ENCODE data around the gene TBC1D5. TPM values are rescaled to one million over a fixed set of nuclear protein-coding genes. Genes with fewer than 3 reads are reported as not detected.

Gene TBC1D5
- total RNA-seq, 4 donors from 2014 or later, result 29.2 to 114 (median 53.4) TPM

DNA sequence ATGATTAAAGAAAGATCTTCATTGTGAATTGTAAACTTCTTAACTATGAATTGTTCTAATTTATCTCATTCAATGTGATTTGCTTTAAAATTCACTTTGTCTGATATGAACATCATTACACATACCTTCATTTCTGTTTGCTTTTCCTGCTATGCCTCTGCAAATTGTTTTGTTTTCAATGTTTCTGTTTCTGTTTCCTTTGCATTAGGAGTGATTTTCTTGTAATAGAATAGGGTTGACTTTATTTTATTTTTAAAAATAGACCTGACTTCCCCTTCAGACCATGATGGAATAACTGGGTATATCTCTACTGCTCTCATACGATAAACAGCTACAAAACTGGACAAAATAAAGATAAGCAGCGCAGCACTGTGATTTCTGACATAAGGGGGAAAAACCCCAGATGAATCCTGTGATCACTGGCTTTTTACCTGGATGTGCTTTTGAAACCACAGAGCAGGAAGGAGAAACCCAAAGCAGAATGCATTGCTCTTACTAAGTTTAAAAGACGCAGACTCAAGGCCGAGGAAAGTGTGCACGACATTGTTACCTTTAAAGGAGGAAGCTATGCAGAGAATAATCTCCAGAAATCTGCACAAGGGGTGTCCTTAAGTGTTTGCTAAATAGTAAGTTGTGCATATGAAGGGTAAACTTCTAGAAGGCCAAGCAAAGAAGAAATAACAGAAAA lies 420.2 kb downstream of the TBC1D5 start:
- Histone ChIP-seq H3K4me1 (no peaks in the 10 kb centered on the region), H3K9me3 (no peaks in the 10 kb centered on the region), H3K36me3 (no peaks in the 10 kb centered on the region), H3K27me3 (no peaks in the 10 kb centered on the region), H3K27ac (no peak overlapping the region), H3K4me3 (no peak overlapping the region)
- TF ChIP-seq CTCF (IDR thresholded peaks at IDR 0.05), result no peak
- TF ChIP-seq POLR2A (IDR thresholded peaks at IDR 0.05), result no peak
- DNase-seq, result no peak

GRCh38 chr3:17320266-17320665 lies 422.2 kb downstream of the TBC1D5 start:
- Histone ChIP-seq H3K36me3 (no peaks in the 10 kb centered on the region), H3K4me3 (no peak overlapping the region), H3K9me3 (no peaks in the 10 kb centered on the region), H3K27me3 (no peaks in the 10 kb centered on the region), H3K4me1 (no peaks in the 10 kb centered on the region), H3K27ac (no peak overlapping the region)
- DNase-seq, result no peak
- TF ChIP-seq CTCF (IDR thresholded peaks at IDR 0.05) (no peak), POLR2A (IDR thresholded peaks at IDR 0.05) (no peak)

DNA sequence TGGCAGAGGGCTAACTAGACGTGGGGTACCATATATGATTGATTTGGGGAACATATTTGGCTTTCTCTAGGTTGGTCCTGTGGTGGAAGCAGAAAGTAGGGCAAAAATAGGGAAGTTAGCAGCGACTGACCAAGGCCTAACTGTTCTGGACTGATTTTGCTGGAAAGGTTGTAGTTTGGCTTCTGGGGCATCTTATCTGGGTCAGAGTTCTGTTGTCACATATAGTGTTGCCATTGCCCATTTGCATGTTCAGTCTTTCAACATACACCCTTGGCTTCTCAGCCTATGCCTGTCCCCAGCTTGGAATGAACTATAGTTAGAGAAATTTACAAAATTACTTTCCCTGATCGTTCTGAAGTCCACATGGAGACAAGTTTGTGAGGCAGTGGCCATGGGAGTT lies 426.5 kb downstream of the TBC1D5 start:
- H3K4me3 ChIP-seq, result no peak overlapping the region
- no peaks in the 10 kb centered on the region for H3K4me1 ChIP-seq
- no peak overlapping the region for H3K27ac ChIP-seq
- no peak for TF ChIP-seq POLR2A (IDR thresholded peaks at IDR 0.05)
- no peak for TF ChIP-seq CTCF (IDR thresholded peaks at IDR 0.05)
- H3K36me3 ChIP-seq, result no peaks in the 10 kb centered on the region
- H3K9me3 ChIP-seq, result no peaks in the 10 kb centered on the region
- no peaks in the 10 kb centered on the region for H3K27me3 ChIP-seq
- DNase-seq, result no peak

- H3K4me3 ChIP-seq, result no peak overlapping the region
- no peaks in the 10 kb centered on the region for H3K9me3 ChIP-seq
- TF ChIP-seq POLR2A (IDR thresholded peaks at IDR 0.05) (no peak), CTCF (IDR thresholded peaks at IDR 0.05) (no peak)
- H3K36me3 ChIP-seq, result no peaks in the 10 kb centered on the region
- DNase-seq, result no peak
- H3K27ac ChIP-seq, result no peak overlapping the region
- H3K27me3 ChIP-seq, result no peaks in the 10 kb centered on the region
- H3K4me1 ChIP-seq, result no peaks in the 10 kb centered on the region
Measured at GRCh38 chr3:17314171-17314570, 428.3 kb downstream of the TBC1D5 start.

- Histone ChIP-seq H3K27ac (no peak overlapping the region), H3K4me3 (no peak overlapping the region), H3K4me1 (no peaks in the 10 kb centered on the region), H3K9me3 (no peaks in the 10 kb centered on the region), H3K27me3 (no peaks in the 10 kb centered on the region), H3K36me3 (no peaks in the 10 kb centered on the region)
- DNase-seq, result no peak
- TF ChIP-seq CTCF (IDR thresholded peaks at IDR 0.05), result no peak
- TF ChIP-seq POLR2A (IDR thresholded peaks at IDR 0.05), result no peak
Measured at GRCh38 chr3:17313746-17314145, 428.7 kb downstream of the TBC1D5 start.

GRCh38 chr3:17310983-17311382 lies 431.4 kb downstream of the TBC1D5 start:
- H3K27me3 ChIP-seq, result no peaks in the 10 kb centered on the region
- H3K4me3 ChIP-seq, result no peak overlapping the region
- H3K36me3 ChIP-seq, result no peaks in the 10 kb centered on the region
- TF ChIP-seq CTCF (IDR thresholded peaks at IDR 0.05), result no peak
- TF ChIP-seq POLR2A (IDR thresholded peaks at IDR 0.05), result no peak
- DNase-seq, result no peak
- no peaks in the 10 kb centered on the region for H3K4me1 ChIP-seq
- H3K27ac ChIP-seq, result no peak overlapping the region
- H3K9me3 ChIP-seq, result no peaks in the 10 kb centered on the region
